ENCODE measurements around the gene LSM4. TPM values are rescaled to one million over a fixed set of nuclear protein-coding genes. Genes with fewer than 3 reads are reported as not detected.

The LSM4 gene
- total and polyA plus RNA-seq, 8 donors = 16.5 to 67.9 (median 35.3) TPM

DNA sequence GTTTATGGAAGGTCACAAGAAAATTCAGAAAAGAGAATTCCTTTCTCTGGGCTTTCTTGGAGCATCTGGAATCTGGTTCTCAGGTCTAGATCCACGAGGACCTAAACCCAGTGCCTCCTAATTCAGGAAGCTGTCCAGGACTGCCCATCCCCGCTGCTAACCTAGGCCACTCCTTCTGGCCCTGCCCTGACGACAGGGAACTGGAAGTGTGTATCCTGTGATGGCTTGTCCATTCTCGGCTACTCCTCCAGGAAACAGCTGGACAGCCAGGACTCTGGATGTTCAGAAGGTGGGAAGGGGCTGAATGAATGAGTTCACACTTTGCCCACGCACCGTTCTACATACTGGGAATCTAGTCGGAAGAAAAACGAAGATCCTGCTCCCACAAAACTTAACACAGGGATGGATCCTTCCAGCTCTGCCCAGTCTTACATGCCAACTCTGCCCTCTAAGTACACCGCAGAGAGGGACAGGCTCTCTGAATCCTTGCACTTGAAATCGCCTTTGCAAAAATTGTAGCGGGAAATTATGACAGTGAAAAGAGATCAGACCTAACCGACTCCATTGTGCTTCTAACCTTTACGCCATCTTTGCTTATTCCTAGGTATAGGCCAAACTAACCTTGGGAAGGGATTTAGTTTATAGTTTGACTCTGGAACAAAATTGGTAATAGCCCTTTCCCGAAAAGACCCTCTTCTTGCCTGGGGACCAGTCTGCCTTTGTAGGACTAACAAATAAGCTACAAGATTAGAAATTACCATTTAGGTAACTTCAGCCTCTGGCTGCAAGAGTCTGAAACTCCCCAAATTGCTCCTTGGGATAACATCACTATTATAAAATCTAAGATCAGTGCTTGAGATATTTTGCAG is 1.8 kb downstream of the LSM4 start:
- H3K27ac ChIP-seq = peak overlapping the region in 1 of 4 donors; percentile 57
- no peaks in the 10 kb centered on the region for H3K9me3 ChIP-seq
- no peaks in the 10 kb centered on the region for H3K27me3 ChIP-seq
- TF ChIP-seq, protein P1, sequence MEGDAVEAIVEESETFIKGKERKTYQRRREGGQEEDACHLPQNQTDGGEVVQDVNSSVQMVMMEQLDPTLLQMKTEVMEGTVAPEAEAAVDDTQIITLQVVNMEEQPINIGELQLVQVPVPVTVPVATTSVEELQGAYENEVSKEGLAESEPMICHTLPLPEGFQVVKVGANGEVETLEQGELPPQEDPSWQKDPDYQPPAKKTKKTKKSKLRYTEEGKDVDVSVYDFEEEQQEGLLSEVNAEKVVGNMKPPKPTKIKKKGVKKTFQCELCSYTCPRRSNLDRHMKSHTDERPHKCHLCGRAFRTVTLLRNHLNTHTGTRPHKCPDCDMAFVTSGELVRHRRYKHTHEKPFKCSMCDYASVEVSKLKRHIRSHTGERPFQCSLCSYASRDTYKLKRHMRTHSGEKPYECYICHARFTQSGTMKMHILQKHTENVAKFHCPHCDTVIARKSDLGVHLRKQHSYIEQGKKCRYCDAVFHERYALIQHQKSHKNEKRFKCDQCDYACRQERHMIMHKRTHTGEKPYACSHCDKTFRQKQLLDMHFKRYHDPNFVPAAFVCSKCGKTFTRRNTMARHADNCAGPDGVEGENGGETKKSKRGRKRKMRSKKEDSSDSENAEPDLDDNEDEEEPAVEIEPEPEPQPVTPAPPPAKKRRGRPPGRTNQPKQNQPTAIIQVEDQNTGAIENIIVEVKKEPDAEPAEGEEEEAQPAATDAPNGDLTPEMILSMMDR (IDR thresholded peaks at IDR 0.05) = no peak
- H3K36me3 ChIP-seq = no peaks in the 10 kb centered on the region
- no peak overlapping the region for H3K4me3 ChIP-seq
- no peak for DNase-seq
- intact Hi-C loops (cut with DNase I) = no loop called here
- FAIRE-seq = no peak
- WGBS, 2 donors = 76 to 78% methylated on average over 14 of the region's 14 CpGs
- peaks cover 7 to 43% (median 15%) of the 10 kb centered on the region in 3 donors for H3K4me1 ChIP-seq
- ATAC-seq = no peak

DNA sequence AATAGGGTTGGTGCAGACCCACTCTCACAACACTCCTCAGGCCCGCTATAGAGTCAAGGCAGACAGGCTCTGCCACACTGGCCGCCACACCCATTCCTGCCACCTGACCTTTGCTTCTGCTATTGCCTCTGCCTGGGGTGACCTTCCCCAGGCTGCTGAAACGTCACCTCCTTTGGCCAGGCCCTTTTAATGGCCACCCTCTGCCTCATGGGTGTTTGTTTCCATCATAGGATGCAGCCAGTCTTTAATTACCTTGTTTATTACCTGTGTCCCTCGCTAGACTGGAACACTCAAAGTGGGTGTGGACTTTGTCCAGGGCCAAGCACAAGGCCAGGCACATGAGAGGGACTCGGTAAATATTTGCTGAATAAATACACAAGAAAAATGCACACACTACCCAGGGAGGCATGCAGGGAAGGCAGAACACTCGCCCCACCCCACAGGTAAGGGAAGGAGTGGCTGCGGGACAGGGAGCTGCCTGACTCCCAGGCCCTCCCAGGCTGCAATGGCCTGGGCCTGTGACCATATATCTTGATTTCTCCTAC is 3.2 kb downstream of the LSM4 start:
- Histone ChIP-seq H3K4me3 (no peak overlapping the region), H3K9me3 (no peaks in the 10 kb centered on the region), H3K27me3 (no peaks in the 10 kb centered on the region), H3K27ac (peak overlapping the region in 1 of 4 donors; percentile 57), H3K36me3 (no peaks in the 10 kb centered on the region), H3K4me1 (peaks cover 7 to 43% (median 15%) of the 10 kb centered on the region in 3 donors)
- ATAC-seq (peak in 2 of 4 donors; percentile 16 to 27), DNase-seq (peak in 3 of 6 donors; percentile 33 to 62 (median 47)), FAIRE-seq (no peak)
- TF ChIP-seq, protein P1 (IDR thresholded peaks at IDR 0.05) = no peak
- 46 to 54% methylated on average over 7 of the region's 7 CpGs for WGBS, 2 donors
- intact Hi-C loops (cut with DNase I) = no loop called here

DNA sequence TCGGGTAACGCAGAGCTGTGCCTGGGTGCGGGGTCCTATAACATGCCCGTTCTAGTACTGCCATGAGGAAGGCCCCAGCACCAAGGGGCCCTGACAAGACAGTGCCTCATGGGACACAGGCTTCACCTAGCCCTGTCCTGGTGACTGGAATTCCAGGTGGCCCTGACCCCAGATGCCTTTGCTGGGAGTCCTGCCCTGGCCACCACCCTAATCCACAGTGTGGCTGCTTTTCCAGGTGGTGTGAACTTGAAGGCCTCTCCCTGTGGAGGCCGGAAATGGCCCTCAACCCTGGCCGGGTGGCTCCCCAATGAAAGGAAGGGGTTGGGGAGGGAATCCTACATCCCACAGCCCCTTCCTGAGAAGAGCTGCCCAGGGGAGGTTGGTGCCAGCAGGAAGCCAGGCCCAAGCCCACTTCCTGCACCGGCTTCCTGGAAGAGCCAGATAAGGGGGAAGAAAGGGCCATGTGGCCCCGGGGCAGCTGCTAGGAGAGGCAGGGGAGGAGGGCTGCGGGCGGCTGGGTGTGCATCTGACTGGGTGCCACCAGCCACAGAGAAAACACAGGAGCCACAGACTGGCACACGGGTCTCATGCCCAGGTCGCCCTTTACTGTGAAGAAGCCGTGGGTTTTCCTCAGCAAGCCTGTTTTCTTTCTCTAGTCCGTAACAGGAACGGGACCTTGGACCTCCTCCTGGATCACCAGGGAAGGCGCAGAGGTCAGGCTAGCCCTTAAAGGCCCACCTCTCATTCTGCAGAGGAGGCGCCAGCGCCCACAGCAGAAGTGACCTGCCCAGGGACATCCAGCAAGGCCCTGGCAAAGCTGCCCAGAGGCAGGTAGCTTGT is 4.7 kb downstream of the LSM4 start:
- ATAC-seq (peak in 1 of 4 donors; percentile 4), FAIRE-seq (no peak), DNase-seq (no peak)
- Histone ChIP-seq H3K27ac (peak overlapping the region in 2 of 4 donors; percentile 56 to 62), H3K4me3 (no peak overlapping the region), H3K4me1 (peaks cover 0 to 37% (median 6%) of the 10 kb centered on the region in 3 donors), H3K27me3 (no peaks in the 10 kb centered on the region), H3K9me3 (no peaks in the 10 kb centered on the region), H3K36me3 (no peaks in the 10 kb centered on the region)
- TF ChIP-seq, protein P1 (IDR thresholded peaks at IDR 0.05) = no peak
- intact Hi-C loops (cut with DNase I) = no loop called here
- WGBS, 2 donors = 64 to 70% methylated on average over 18 of the region's 18 CpGs

DNA sequence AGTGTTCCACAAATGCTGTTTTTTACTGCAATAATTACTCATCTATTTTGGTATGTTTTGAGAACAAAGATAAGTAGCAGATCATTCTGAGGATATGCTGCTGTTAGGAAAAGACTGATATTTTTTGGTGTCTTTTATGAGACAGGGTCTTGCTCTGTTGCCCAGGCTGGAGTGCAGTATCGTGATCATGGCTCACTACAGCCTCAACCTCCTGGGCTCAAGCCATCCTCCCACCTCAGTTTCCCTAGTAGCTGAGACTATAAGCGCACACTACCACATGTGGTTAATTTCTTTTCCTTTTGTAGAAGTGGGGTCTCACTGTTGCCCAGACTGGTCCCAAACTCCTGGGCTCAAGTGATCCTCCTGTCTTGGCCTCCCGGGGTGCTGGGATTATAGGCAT is 9.5 kb downstream of the LSM4 start:
- H3K36me3 ChIP-seq = peaks cover 0 to 9% (median 0%) of the 10 kb centered on the region in 3 donors
- intact Hi-C loops (cut with DNase I) = no loop called here
- no peak overlapping the region for H3K27ac ChIP-seq
- H3K27me3 ChIP-seq = no peaks in the 10 kb centered on the region
- TF ChIP-seq, protein P1 (IDR thresholded peaks at IDR 0.05) = no peak
- H3K4me3 ChIP-seq = no peak overlapping the region
- no peaks in the 10 kb centered on the region for H3K9me3 ChIP-seq
- ATAC-seq (no peak), FAIRE-seq (no peak), DNase-seq (no peak)
- peaks cover 0 to 3% (median 0%) of the 10 kb centered on the region in 3 donors for H3K4me1 ChIP-seq
- WGBS, 2 donors = 95 to 97% methylated on average over 3 of the region's 3 CpGs

All from pancreas (tissue), 10 donors.